NOMO-1 treated with dmso at 0.1 percent for 144 hours (cell line): ENCODE data around the gene NCAPD2.
"Not testable (repeated sequence)": the region's sequence is repeated elsewhere in the genome, so short reads cannot be mapped to it uniquely, and the experiment has no call there.

Experiments
- DNase-seq: peaks from one replicate; lab custom pipeline; 2025; ENCODE audit not compliant: unreplicated experiment; lab: John Stamatoyannopoulos, UW

The NCAPD2 gene

DNA sequence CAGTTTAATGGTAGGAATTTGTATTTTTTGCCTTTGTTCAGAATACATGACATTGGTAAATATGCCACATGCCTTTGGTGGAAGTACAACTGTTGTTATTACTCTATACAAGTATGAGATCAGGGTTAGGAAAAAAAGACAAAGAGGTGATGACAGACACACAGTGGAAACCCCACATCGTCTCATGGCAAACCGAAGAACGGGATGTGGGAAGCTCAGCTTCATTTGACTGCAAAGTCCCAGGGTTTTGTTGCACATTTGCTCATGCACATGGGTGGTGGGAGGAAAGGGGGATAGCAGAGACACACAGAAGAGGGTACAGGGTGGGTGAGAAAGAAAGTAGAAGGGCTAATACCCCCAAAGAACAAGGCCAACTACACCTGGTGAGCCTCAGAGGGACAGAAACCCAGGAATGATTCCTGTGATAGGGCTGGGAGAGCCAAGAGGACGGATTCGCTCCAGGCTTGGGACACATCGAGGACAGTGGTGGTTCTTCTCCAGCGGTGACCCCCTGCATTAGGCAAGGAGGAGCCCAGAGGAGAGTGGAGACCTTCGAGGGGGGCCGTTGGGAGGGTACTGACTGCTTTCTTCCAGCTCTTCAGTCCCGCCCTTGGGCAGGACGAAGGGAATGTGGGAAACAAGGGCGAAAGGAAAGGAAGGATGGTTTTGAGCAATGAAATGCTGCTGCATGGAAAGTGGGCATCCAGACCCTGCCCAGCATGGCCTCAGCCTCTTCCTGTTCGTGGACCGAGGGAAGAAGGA, 31.5 kb upstream of the NCAPD2 start:
- no peak for DNase-seq

DNA sequence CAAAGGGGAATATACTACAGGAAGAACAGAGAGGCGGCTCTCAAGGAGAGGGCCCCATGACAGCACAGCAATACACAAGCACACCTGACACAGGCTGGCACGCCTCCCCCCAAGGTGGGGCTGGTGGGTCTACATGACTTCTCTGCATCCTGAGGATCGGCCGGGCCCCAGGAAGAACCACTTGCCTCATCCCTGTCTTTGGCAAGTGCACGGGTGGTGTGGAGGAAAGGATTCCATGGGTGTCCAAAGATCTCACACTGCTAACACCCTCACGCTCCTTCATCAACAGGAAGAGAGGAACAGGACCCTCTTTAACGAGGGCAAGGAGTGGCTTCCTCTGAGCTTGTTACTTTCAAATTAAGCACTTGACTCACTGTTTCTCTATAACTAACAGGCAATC, 30.7 kb upstream of the NCAPD2 start:
- DNase-seq, result no peak

DNA sequence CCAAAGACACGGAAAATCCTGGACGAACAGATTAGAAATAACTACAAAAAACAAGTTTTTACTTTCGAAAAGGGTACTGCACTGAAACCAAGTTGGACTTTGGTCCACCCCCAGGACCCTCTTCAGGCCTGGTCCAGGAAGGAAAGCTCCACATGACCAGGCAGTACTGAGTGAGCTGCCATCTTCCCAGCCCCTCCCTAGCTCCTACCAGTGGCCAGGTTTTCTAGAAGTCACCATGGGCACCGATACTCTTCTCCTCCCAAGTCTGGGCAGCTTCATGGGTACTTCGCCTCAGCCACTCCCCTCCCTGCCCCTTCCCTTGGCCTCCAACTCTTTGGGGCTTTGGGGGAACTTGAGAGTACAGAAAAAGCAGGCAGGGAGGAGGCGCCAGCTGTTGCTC, 30.0 kb upstream of the NCAPD2 start:
- DNase-seq, result no peak

DNA sequence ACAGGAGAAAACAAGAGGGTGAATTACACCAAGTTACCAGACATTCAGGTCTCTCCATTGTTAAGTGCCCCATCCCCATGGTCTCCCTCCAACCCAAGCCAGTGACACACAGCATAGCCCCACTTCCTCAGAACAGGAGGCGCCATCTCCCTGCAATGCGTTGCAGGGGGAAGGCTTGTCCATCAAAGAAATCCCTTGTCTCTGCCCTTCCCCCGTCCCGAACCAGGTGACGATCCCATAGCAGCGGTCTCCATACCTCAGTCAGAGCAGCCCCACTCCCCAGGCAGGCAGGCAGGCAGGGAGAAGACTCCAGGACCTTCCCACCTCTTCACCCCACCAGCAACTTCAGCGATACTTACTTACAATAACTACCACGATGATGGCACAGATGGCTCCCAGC, 29.4 kb upstream of the NCAPD2 start:
- DNase-seq, result no peak

DNA sequence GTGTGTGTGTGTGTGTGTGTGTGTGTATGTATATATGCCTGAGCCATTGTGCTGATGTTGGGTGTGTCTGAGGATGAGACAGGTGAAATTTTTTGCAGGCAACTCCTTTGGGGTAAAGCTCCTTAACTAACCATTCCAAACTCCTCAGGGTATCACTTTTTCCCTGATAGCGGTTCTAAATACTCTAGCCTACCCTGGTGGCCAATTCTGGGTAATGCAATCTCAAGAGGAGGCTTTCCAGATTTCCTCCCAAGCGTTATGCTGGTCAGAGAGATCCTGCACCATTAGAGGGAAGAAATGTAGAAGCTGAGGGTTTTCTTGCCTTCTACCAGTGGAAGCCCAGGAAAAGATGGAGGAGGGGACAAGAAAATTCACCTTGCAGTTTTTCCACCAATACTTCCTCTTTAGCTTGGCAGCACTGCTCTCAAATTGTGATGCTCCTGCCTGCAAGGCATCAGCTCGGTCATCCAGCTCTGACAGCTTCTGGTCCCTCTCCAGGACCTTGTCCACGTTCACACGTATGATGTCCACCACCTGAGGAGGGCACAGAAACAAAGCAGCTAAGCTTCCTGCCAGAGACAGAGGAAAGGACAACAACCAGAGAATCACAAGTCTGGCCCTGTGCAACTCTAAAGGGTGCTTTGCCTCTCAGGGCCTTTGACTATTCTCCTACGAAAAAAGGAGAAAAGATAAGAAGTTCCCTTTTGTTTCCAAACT, 28.3 kb upstream of the NCAPD2 start:
- DNase-seq, result no peak

DNA sequence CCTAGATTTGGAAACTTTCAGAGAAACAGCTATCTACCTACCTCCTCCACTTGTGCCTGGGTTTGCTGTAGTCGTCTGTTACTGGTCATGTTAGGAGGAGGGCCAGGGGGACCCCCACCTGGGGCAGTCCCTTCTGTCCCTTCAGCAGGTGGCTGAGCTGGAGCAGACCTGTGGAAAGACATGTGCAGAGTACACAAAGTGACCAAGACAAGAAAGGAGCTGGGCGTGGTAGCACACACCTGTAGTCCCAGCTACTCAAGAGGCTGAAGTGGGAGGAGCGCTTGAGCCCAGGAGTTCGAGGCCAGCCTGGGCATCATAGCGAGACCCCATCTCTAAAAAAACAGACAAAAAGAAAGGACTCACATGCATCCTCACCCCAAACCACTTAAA, 27.7 kb upstream of the NCAPD2 start:
- DNase-seq, result no peak

DNA sequence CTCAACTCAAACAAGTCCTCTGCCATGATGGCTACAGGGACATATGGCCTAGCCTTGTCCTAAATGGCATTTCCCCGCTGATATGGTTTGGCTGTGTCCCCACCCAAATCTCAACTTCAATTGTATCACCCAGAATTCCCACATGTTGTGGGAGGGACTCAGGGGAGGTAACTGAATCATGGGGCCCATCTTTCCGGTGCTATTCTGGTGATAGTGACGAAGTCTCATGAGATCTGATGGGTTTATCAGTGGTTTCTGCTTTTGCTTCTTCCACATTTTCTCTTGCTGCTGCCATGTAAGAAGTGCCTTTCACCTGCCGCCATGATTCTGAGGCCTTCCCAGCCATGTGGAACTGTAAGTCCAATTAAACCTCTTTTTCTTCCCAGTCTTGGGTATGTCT, 27.2 kb upstream of the NCAPD2 start:
- not testable (repeated sequence) for DNase-seq

DNA sequence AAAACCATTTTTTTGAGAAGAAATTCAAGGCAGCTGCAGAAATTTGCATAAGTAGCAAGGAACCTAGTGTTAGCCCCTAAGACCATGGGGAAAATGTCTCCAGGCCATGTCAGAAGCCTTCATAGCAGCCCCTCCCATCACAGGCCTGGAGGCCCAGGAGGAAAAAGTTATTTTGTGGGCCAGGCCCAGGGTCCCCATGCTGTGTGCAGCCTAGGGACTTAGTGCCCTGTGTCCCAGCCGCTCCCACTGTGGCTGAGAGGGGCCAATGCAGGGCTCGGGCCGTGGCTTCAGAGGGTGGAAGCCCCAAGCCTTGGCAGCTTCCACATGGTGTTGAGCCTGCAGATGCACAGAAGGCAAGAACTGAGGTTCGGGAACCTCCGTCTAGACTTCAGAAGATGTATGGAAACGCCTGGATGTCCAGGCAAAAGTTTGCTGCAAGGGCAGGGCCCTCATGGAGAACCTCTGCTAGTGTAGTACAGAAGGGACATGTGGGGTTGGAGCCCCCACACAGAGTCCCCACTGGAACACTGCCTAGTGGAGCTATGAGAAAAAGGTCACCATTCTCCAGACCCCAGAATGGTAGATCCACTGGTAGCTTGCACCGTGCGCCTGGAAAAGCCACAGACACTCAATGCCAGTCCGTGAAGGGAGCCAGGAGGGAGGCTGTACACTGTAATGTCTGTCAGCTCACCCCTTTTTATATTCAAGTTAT, 26.2 kb upstream of the NCAPD2 start:
- DNase-seq, result not testable (repeated sequence)

DNA sequence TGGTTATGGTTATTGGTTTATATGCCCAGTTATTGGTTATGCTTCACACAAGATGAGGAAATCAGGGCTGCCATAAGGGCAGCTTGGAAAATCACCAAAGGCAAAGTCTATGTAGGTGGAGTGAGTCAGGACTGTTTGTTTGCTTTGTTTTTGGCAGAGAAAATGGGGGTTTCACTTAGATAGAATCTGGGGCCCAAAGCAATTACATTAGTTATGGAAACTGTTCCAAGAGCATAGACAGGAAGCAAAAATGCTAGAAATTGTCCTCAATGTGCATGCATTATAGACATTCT, 25.7 kb upstream of the NCAPD2 start:
- no peak for DNase-seq

DNA sequence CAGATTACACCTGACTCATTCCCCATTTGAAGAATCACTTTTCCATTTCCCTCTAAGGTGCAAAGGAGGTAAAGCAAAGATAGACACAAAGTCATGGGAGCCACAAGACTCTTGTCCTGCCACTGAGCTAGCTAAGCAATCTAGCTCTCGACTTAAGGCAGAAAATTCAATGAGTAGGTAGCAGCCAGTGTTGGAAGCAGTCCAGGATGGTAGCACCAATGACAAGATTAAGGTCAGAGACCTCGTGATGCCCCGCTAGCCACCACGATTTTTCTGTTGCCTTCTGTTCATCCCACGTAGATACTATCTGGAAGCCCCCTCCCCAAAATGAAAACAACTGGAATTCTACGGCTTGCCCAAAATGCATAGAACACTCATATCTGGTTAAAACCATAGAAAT, 24.8 kb upstream of the NCAPD2 start:
- no peak for DNase-seq

DNA sequence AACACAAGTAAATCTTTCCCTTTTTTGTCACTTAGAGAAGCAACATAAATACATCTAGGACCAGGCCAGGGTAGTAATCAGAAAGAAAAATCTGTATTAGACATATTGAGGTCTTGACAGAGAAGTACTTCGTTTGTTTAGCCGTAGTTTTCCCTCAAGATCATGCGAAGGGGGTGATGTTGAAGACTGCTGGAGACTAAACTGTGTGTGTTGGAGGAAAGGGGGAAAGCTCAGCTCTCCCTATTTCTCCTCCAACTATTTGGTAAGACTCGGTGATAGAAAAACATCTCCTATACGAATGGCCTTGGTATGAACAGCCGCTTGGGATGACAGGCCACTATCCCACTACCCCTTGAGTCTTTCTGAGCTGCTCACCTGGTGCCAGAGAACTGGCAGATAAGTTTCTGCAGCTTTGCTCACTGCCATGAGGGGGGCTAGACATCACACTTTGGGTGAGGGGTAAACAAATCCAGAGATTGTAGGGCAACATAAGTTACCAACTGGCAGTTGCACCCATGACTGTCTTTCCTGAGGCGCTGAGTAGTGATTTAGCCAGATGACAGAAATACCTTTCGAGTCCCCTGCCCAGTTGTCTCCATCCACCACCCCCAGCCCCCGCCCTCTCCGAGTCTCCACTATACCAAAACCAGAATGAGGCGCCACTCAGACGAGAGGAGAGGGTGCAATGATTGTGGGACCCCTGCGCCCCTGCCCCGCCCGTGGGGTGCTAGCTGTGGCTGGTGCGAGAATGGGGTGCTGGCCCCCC, 24.1 kb upstream of the NCAPD2 start:
- no peak for DNase-seq

DNA sequence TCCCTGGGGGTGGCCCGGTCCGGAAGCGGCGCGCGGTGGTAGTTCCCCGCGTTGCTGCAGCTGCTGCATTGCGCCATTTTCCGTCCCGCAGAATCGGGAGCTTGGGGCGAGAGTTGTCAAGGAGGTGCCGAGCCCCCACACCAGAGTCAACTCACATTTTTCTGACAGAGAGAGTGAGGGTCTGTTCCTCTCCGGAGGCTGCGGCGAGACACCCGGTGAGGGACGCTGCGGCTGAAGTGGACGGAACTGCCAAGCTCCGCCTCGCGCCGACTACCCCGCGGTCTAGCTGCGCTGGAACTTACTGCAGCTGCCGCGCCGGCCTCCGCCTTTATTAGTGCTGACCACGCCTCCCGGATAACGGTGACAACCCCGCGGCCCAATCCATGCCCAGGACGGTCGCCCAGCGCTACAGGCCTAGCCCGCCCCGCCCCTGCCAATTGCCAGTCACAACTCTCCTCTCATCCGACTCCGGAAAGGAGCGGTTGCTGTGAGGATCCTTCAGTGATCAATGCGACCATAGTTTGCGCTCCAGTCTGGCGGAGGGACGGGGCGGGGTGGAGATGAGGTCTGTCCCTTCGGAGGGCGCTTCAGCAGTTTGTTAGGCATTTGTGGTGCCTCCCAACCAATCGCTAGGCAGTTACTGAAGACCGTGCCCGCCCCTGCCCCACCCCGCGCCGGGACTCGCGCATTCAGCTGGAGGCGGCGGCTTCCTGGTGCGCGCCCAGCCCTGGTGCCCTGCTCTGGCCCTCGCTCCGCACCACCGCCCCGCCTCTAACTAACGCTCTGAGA, 23.3 kb upstream of the NCAPD2 start, which contains the start of gene VAMP1:
VAMP1 (minus strand) TSS at position 303 of the 789 bp plus-strand sequence; CDS start at position 157, 146 bp downstream.
- peak; percentile 97 for DNase-seq

DNA sequence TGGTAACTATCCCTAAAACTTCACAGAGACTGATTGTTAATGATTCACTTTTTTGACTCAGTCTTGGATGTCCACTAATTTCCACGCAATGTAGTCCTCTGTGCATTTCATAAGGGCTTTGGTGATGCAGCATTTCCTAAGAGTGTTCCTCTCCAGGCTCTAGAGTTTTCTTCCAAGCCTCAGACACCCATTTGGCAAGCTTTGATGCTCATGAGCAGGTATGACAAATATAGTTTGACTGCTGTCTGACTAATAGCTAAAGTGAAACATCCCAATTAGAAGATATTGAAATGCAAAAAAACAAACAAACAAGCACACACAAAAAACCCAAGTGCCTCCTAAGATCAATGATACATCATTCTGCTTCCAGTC, 21.9 kb upstream of the NCAPD2 start:
- no peak for DNase-seq

DNA sequence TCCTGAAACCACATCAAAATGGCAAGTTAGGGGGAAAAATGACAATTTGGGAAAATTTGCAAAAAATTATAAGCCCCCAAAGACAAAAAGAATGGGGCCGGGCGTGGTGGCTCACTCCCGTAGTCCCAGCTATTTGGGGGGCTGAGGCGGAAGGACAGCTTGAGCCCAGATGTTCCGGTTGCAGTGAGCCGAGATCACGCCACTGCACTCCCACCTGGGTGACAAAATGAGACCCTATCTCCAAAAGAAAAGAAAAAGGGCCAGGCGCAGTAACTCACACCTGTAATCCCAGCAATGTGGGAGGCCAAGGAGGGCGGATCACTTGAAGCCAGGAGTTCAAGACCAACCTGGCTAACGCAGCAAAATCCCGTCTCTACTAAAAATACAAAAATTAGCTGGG, 21.4 kb upstream of the NCAPD2 start:
- no peak for DNase-seq

DNA sequence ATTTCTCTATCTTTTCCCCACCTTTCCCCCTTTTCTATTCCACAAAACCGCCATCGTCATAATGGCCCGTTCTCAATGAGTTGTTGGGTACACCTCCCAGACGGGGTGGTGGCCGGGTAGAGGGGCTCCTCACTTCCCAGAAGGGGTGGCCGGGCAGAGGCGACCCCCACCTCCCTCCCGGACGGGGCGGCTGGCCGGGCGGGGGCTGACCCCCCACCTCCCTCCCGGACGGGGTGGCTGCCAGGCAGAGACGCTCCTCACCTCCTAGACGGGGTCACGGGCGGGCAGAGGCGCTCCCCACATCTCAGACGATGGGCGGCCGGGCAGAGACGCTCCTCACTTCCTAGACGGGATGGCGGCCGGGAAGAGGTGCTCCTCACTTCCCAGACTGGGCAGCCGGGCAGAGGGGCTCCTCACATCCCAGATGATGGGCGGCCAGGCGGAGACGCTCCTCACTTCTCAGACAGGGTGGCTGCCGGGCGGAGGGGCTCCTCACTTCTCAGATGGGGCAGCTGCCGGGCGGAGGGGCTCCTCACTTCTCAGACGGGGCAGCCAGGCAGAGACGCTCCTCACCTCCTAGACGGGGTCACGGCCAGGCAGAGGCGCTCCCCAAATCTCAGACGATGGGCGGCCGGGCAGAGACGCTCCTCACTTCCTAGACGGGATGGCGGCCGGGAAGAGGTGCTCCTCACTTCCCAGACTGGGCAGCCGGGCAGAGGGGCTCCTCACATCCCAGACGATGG, 18.5 kb upstream of the NCAPD2 start:
- not testable (repeated sequence) for DNase-seq

DNA sequence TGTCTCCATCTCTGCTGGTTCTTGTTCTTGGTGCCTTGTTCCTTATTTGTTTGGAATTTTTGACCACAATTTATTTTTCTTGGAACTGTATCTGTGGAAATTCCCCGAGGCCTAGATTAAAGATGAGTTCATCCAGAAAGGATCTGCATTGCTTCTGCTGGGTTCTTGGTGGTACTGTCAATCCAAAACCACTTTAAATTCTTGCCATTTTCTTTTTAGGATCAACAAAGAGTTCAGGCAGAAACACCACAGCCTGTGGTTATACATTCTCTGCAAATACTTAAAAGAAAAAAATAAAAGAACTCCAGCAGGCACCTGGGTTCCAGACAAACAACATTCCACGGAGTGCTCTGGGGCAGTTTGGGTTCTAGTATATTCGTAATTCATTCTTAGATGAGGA, 17.4 kb upstream of the NCAPD2 start:
- no peak for DNase-seq

DNA sequence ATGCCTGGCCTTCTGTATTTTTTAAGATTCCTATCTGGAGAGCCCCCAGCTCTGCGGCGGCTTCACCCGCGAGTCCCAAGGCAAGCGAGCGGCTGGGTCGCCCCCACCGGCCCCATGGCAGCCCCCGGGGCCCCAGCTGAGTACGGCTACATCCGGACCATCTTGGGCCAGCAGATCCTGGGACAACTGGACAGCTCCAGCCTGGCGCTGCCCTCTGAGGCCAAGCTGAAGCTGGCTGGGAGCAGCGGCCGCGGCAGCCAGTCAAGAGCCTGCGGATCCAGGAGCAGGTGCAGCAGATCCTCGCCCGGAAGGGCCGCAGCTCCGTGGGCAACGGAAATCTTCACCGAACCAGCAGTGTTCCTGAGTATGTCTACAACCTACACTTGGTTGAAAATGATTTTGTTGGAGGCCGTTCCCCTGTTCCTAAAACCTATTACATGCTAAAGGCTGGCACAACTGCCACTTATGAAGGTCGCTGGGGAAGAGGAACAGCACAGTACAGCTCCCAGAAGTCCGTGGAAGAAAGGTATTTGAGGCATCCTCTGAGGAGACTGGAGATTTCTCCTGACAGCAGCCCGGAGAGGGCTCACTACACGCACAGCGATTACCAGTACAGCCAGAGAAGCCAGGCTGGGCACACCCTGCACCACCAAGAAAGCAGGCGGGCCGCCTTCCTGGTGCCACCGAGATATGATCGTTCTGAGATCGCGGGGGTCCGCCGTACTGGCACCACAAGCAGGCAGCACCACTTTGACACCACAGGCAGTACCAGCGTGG, 16.1 kb upstream of the NCAPD2 start:
- not testable (repeated sequence) for DNase-seq

DNA sequence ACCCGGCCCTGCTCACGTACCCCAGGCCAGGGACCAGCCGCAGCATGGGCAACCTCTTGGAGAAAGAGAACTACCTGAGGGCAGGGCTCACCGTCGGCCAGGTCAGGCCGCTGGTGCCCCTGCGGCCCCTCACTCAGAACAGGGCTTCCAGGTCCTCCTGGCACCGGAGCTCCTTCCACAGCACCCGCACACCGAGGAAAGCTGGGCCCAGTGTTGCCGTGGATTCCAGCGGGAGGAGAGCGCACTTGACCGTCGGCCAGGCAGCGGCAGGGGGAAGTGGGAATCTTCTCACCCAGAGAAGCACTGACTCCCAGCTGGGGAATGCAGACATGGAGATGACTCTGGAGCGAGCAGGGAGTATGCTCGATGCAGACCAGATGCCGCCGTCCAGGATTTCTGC, 15.5 kb upstream of the NCAPD2 start:
- DNase-seq, result no peak

DNA sequence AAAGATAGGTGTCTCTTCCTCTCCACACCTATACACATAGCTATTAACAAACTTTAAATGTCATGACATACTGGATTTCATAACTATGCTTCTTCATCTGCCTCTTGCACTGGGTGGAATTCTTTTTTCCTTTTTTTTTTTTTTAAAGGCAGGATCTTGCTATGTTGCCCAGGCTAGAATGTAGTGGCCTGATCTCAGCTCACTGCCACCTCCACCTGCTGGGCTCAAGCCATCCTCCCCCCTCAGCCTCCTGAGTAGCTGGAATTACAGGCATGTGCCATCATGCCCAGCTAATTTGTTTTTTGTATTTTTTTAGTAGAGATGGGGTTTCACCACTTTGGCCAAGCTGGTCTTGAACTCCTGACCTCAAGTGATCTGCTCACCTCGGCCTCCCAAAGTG, 5.7 kb upstream of the NCAPD2 start:
- no peak for DNase-seq
